A673 (cell line): Measurements from ENCODE around the gene PJA2.

Experiments
- EZH2 ChIP-seq: fragments of 200-600 bp; sonication (generic); IDR thresholded peaks from 2 replicates; pipeline ENCODE4 v1.6.1; 2017; ENCODE audit warnings: borderline replicate concordance, low read depth, mild to moderate bottlenecking, mixed read lengths, antibody characterized with exemption, low read length; ENCODE audit not compliant: poor library complexity, severe bottlenecking
- TF ChIP-seq, protein P1 (sequence below): fragments of 300-800, 200-600 bp; sonication (generic); conservative IDR thresholded peaks from 2 replicates; pipeline ENCODE4 v1.5.1; 2017; ENCODE audit warnings: low read depth, mild to moderate bottlenecking, antibody characterized with exemption, low read length, moderate library complexity, mixed read lengths

DNA sequence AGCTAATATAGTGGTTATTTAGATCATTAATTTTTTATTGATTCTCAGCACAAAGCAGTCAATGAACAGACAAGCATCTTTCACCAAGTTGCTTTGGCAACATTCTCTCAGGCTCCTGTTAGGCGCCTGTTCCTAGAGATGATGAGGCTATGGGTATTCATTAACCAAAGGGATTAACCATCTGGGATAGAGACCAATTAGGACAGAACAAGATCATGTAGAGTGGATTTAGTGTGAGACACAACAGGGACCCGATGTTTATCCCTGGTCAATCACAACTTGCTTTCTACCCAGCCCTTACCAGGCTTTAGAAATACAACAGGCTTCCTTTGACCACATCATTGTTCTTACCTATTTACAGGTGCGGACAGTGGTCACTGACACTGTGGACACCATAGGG is 82.2 kb downstream of the PJA2 start:
- TF ChIP-seq, protein P1, sequence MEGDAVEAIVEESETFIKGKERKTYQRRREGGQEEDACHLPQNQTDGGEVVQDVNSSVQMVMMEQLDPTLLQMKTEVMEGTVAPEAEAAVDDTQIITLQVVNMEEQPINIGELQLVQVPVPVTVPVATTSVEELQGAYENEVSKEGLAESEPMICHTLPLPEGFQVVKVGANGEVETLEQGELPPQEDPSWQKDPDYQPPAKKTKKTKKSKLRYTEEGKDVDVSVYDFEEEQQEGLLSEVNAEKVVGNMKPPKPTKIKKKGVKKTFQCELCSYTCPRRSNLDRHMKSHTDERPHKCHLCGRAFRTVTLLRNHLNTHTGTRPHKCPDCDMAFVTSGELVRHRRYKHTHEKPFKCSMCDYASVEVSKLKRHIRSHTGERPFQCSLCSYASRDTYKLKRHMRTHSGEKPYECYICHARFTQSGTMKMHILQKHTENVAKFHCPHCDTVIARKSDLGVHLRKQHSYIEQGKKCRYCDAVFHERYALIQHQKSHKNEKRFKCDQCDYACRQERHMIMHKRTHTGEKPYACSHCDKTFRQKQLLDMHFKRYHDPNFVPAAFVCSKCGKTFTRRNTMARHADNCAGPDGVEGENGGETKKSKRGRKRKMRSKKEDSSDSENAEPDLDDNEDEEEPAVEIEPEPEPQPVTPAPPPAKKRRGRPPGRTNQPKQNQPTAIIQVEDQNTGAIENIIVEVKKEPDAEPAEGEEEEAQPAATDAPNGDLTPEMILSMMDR = no peak
- no peak for TF ChIP-seq EZH2
